Adrenal gland (tissue), 19 donors: ENCODE results near the gene MYO9A. TPM values are rescaled to one million over a fixed set of nuclear protein-coding genes. Genes with fewer than 3 reads are reported as not detected.

Experiments
- DNase-seq, 7 donors: peaks; one replicate each; pipeline ENCODE4 v3.0.0-alpha.2; 2019 to 2020
- H3K27ac ChIP-seq, 5 donors: fragments of 200-600 bp; sonication (generic) in 4 of 5; 1 replicate in 3 of 5; 2 replicates in 2 of 5; pipeline versions ENCODE4 v1.5.1 to v1.8.0; 2016 to 2020; ENCODE audit warnings: mild to moderate bottlenecking in 1 of 5
- H3K27me3 ChIP-seq: fragments of 200-600 bp; 2 replicates; pipeline ENCODE4 v1.8.0; 2021
- H3K36me3 ChIP-seq, 2 donors: fragments of 200-600 bp; replicated peaks in 1 of 2; 1 replicate in 1 of 2; 2 replicates in 1 of 2; pipeline versions ENCODE4 v1.5.1 to v1.8.0; 2018 to 2022
- H3K4me1 ChIP-seq, 2 donors: fragments of 200-600 bp; replicated peaks in 1 of 2; 1 replicate in 1 of 2; 2 replicates in 1 of 2; pipeline versions ENCODE4 v1.5.1 to v1.8.0; 2018 to 2021
- H3K4me3 ChIP-seq, 4 donors: fragments of 200-600 bp; sonication (generic) in 3 of 4; one replicate each; pipeline ENCODE4 v1.5.1; 2016 to 2018
- H3K9me3 ChIP-seq, 3 donors: fragments of 200-600 bp; sonication (generic) in 1 of 3; replicated peaks in 1 of 3; 1 replicate in 2 of 3; 2 replicates in 1 of 3; pipeline versions ENCODE4 v1.5.1 to v1.8.0; 2016 to 2021
- POLR2A ChIP-seq, 2 donors: fragments of 450-650 bp; IDR thresholded peaks; one replicate each; pipeline ENCODE4 v1.6.1; 2017; ENCODE audit warnings: antibody characterized with exemption in 2 of 2, mild to moderate bottlenecking in 2 of 2, moderate library complexity in 1 of 2
- WGBS, 4 donors: extraction: QIAGEN DNeasy Blood & Tissue Kit in 2 of 4; methylation state at CpG; one replicate each; pipeline versions ENCODE4 v1.1.5 to v1.1.7; 2013 to 2017; 5-methylcytosine and 5-hydroxymethylcytosine counted together
- intact Hi-C, 2 donors: fragments of 100-400 bp; cut with DNase I; formaldehyde crosslinking; loops; one replicate each; pipeline versions ENCODE4 v1.14.1 to v1.15.0; 2022 to 2023
- long read RNA-seq, 10 donors: library from polyadenylated mRNA in 3 of 10; unstranded in 2 of 10; stranded (forward) in 1 of 10; transcript quantifications; one replicate each; pipeline ENCODE4 v2.0.0 and lab custom pipeline, GENCODE V29; 2021 to 2026
- polyA plus RNA-seq, 3 donors: library from polyadenylated mRNA; stranded (reverse); fragments of 200-250 nt in 2 of 3; fragments of 350-450 nt in 1 of 3; fragmentation: Illumina TruSeq in 1 of 3; extraction: RNeasy Lipid Tissue Mini Kit (QIAGEN cat#74804) in 1 of 3; gene quantifications; one replicate each; pipeline ENCODE4 v1.2.3, GENCODE V29; 2013 to 2014
- total RNA-seq, 9 donors: library from RNA; depleted of rRNA in 4 of 9; stranded (reverse); fragments of >200 nt in 4 of 9; fragments of 120-200 nt in 1 of 9; fragmentation: NEBNext Ultra II Directional in 1 of 9; extraction: Animal tissue kit (Norgen Biotek cat#: 25700) in 1 of 9; gene quantifications; one replicate each; pipeline versions ENCODE4 v1.1.0 to v1.2.4, GENCODE V29; 2013 to 2023
- TF ChIP-seq, protein P1 (sequence below), 6 experiments: fragments of 450-650 bp in 4 of 6; fragments of 200-600 bp in 2 of 6; sonication (generic) in 1 of 6; IDR thresholded peaks; 1 replicate in 5 of 6; 2 replicates in 1 of 6; pipeline versions ENCODE4 v1.5.1 to v1.8.0; 2016 to 2021; ENCODE audit warnings: antibody characterized with exemption in 6 of 6, mild to moderate bottlenecking in 2 of 6, moderate library complexity in 1 of 6
- donor health status: healthy with polysubstance abuse.
- donor health status: Bipolar disorder and iron deficiency.
- donor health status: DM: yes; HTN: yes; CAD: no.
- donor health status: DM: no; HTN: no; CAD: no.
- donor health status: DM: no; HTN: no; CAD: no.
- donor health status: DM: yes; HTN: yes; CAD: no.

The MYO9A gene, protein sequence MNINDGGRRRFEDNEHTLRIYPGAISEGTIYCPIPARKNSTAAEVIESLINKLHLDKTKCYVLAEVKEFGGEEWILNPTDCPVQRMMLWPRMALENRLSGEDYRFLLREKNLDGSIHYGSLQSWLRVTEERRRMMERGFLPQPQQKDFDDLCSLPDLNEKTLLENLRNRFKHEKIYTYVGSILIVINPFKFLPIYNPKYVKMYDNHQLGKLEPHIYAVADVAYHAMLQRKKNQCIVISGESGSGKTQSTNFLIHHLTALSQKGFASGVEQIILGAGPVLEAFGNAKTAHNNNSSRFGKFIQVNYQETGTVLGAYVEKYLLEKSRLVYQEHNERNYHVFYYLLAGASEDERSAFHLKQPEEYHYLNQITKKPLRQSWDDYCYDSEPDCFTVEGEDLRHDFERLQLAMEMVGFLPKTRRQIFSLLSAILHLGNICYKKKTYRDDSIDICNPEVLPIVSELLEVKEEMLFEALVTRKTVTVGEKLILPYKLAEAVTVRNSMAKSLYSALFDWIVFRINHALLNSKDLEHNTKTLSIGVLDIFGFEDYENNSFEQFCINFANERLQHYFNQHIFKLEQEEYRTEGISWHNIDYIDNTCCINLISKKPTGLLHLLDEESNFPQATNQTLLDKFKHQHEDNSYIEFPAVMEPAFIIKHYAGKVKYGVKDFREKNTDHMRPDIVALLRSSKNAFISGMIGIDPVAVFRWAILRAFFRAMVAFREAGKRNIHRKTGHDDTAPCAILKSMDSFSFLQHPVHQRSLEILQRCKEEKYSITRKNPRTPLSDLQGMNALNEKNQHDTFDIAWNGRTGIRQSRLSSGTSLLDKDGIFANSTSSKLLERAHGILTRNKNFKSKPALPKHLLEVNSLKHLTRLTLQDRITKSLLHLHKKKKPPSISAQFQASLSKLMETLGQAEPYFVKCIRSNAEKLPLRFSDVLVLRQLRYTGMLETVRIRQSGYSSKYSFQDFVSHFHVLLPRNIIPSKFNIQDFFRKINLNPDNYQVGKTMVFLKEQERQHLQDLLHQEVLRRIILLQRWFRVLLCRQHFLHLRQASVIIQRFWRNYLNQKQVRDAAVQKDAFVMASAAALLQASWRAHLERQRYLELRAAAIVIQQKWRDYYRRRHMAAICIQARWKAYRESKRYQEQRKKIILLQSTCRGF (N-terminal part only)
- total RNA-seq = 10 to 100 TPM; 14.1 to 34.0 (median 24.8) TPM
- polyA plus RNA-seq = 1 to 10 TPM; 3.0 to 8.6 (median 3.2) TPM
- long read RNA-seq, donor 1, full-length matches to known transcripts = 1 of 1 reads
- long read RNA-seq, donor 1, partial matches to known transcripts = 0 of 1 reads
- long read RNA-seq, donor 1, other reads (novel, unspliced or antisense) = 0 of 1 reads
- long read RNA-seq, donor 2 = 0 reads
- long read RNA-seq, donor 3 = 0 reads
- long read RNA-seq, donor 4, partial matches to known transcripts = 0 of 1 reads
- long read RNA-seq, donor 4, other reads (novel, unspliced or antisense) = 1 of 1 reads
- long read RNA-seq, donor 5, partial matches to known transcripts = 1 of 4 reads
- long read RNA-seq, donor 5, other reads (novel, unspliced or antisense) = 3 of 4 reads
- long read RNA-seq, donor 6, partial matches to known transcripts = 0 of 2 reads
- long read RNA-seq, donor 6, other reads (novel, unspliced or antisense) = 2 of 2 reads
- long read RNA-seq, donor 7 = 0 reads
- long read RNA-seq, donor 8 = 0 reads
- long read RNA-seq, donor 9 = 0 reads
- long read RNA-seq, donor 10 = 0 reads

DNA sequence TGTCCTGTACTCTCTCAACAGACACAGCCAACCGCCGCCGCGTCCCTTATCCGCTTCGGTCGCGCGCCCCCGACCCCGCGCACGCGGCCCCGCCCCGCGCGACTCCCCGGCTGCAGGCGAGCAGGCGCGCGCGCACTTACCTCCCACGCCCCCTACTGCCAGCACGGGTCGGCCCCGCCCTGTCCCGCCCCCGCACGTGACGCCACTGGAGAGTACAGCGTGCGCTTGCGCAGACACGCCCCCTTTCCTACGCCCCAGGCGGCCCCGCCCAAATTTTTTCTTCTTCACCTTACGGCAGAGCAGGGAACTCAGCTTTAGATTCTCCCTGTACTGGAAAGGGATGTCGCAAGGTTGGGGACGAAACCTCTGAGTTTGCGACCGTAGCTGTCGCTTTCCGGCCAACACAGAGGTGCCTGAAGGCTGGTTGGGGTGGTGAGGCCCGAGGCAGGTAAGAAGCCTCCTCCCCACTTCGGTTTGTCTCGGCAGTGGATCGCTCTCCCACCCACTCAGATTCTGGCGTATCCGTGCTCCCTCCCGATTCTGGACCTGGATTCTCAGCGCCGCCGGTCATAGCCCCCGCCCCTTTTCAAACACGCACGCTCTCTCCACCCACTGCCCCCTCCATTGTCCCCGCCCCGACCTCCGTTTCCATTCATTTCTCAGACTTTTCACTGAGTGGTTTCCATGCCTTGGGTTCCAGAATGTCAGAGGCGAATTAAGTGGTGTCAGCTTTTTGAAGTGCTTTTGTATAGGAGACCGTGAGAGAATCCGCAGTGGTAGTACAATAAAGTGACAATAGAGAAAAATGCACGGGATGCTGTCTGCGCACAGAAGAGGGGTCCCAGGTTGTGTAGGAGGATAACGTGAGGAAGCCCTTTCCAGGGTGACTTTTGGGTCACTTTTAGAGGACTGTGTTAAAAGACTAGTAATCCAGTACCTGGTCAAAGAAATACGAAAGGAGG lies at the start of gene MYO9A, which contains the start of gene SENP8:
Gene MYO9A (minus strand): TSS at position 134 of the 962 bp plus-strand sequence. CDS start 71,587 bp downstream, outside the sequence.
Gene SENP8 (plus strand): TSS at position 387 of the 962 bp plus-strand sequence. CDS start 21,221 bp downstream, outside the sequence.
- DNase-seq = peak; percentile 97 to 99 (median 98)
- Histone ChIP-seq H3K4me1 (peaks cover 5 to 19% of the 10 kb centered on the region in 2 donors), H3K4me3 (peak within 1 kb of the TSS; percentile 86 to 94 (median 90)), H3K9me3 (no peaks in the 10 kb centered on the region), H3K27ac (peak within 1 kb of the TSS; percentile 92 to 99 (median 96)), H3K36me3 (no peaks in the 10 kb centered on the region), H3K27me3 (no peaks in the 10 kb centered on the region)
- 0 to 1% (median 1%) methylated on average over 31 to 69 of the region's 69 CpGs for WGBS, 4 donors
- intact Hi-C loops = no loop called here
- TF ChIP-seq, protein P1, sequence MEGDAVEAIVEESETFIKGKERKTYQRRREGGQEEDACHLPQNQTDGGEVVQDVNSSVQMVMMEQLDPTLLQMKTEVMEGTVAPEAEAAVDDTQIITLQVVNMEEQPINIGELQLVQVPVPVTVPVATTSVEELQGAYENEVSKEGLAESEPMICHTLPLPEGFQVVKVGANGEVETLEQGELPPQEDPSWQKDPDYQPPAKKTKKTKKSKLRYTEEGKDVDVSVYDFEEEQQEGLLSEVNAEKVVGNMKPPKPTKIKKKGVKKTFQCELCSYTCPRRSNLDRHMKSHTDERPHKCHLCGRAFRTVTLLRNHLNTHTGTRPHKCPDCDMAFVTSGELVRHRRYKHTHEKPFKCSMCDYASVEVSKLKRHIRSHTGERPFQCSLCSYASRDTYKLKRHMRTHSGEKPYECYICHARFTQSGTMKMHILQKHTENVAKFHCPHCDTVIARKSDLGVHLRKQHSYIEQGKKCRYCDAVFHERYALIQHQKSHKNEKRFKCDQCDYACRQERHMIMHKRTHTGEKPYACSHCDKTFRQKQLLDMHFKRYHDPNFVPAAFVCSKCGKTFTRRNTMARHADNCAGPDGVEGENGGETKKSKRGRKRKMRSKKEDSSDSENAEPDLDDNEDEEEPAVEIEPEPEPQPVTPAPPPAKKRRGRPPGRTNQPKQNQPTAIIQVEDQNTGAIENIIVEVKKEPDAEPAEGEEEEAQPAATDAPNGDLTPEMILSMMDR (IDR thresholded peaks at IDR 0.05) = no peak
- TF ChIP-seq POLR2A (IDR thresholded peaks at IDR 0.05) = peak in 1 of 2 donors; percentile 70

DNA sequence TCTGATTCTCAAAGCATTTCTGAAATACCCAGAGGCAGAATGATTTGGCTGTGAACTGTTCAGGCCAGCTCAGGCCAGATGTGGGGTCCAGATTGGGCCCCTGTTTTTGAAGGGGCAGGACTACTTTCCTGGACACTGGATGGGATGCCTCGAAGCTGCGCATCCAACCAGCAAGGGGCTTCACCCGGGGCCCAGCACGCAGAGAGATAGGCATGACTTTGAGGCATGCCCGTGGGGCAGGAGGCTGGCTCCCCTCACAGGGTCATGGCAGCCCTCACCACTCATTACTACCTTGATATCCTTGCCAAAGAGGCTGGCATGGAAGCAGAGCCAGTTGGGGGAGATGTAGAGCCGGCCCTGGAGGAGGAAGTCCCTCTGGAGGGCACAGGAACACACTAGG lies 49.5 kb upstream of the MYO9A start:
- no peaks in the 10 kb centered on the region for H3K9me3 ChIP-seq
- DNase-seq = no peak
- H3K36me3 ChIP-seq = no peaks in the 10 kb centered on the region
- no peak overlapping the region for H3K4me3 ChIP-seq
- H3K27ac ChIP-seq = no peak overlapping the region
- TF ChIP-seq, protein P1 (IDR thresholded peaks at IDR 0.05) = no peak
- TF ChIP-seq POLR2A (IDR thresholded peaks at IDR 0.05) = no peak
- H3K27me3 ChIP-seq = no peaks in the 10 kb centered on the region
- WGBS, 4 donors = 75 to 87% (median 79%) methylated on average over 4 to 6 of the region's 6 CpGs
- intact Hi-C loops = no loop called here
- H3K4me1 ChIP-seq = no peaks in the 10 kb centered on the region

DNA sequence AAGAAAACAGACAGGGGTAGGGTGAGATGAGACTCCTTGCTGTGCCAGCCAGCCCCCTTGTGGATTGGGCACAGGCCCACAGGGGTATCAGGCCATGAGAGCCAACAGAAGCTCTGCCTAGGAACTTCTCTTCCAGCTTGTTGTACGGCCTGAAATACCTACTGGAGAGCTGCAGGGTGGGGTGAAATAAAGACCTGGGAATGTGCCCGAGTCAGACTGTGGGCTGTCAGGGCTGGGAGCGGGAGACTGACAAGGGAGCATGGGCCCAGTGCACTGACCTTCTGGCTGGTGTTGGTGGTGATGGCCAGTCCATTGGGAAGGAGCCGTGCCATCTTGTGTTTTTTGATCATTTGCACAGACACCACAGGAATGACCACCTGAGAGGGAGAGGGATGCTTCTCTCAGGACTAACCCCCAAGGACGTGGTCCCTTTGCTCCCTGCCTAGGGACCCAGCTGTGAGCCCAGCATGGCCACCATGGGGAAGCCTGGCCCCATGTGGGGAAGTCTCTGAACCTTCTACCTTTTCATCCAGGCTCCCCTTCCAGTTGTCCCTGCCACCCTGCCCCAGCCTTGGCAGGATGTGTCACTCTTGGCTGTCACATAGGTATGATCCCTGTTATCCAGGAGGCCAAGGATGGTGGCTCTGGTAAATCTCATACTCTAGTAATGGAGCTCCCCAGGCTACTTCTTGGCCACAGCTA lies 48.9 kb upstream of the MYO9A start:
- H3K27ac ChIP-seq = no peak overlapping the region
- no peak overlapping the region for H3K4me3 ChIP-seq
- no peaks in the 10 kb centered on the region for H3K27me3 ChIP-seq
- WGBS, 4 donors = 87 to 92% (median 90%) methylated on average over 4 to 5 of the region's 5 CpGs
- TF ChIP-seq, protein P1 (IDR thresholded peaks at IDR 0.05) = no peak
- TF ChIP-seq POLR2A (IDR thresholded peaks at IDR 0.05) = no peak
- DNase-seq = no peak
- H3K36me3 ChIP-seq = no peaks in the 10 kb centered on the region
- H3K9me3 ChIP-seq = no peaks in the 10 kb centered on the region
- H3K4me1 ChIP-seq = no peaks in the 10 kb centered on the region
- intact Hi-C loops = no loop called here
